Measurements from ENCODE around the gene ZSWIM2.
"Not testable (repeated sequence)": the region's sequence is repeated elsewhere in the genome, so short reads cannot be mapped to it uniquely, and the experiment has no call there.

ZSWIM2 gene, protein sequence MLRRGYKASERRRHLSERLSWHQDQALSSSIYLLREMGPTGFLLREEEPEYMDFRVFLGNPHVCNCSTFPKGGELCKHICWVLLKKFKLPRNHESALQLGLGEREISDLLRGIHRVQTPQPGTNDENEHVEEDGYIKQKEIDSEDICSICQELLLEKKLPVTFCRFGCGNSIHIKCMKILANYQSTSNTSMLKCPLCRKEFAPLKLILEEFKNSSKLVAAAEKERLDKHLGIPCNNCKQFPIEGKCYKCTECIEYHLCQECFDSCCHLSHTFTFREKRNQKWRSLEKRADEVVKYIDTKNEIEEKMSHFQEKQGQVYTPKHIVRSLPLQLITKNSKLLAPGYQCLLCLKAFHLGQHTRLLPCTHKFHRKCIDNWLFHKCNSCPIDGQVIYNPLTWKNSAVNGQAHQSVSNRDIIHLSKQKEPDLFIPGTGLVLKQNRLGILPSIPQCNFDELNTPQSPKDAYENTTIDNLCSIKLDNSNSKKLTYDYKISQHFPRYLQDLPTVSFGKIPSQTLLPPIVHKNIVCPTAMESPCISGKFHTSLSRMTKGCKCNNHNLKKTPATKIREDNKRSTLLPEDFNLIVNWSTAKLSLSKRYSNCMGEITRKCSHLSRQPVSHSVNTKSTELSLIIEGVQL

DNA sequence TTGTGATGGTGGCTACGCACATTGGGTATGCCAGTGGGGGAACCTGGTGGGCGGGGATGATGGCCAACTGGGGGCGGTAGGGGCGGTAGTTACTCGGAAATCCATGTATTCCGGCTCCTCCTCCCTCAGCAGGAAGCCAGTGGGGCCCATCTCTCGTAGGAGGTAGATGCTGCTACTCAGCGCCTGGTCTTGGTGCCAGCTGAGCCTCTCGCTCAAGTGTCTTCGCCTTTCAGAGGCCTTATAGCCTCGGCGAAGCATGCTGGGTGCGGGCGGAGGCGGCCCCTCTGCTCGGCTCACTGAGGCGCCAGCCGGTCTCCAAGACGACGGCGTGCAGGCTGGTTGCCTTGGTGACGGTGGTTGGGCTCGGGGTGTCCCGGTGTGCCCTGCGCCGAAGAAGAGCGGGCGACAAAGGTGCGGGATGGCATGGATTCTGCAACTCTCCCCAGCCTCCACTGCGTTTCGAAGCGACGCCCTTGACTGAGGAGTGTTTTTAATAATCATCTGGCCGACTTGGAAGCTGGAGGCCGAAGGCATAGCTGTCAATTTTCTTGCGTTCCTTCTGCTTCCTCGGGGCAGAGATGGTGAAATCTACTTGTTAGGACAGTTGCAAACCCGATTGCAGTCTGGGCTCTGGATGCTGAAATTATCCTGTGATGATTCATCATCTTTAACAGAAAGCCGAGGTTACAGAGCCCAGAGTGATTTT is at the start of gene ZSWIM2:
Gene ZSWIM2, minus strand, starts transcription at position 298 of the 706 bp plus-strand sequence. Its CDS starts 40 bp downstream, at position 258.
- peak in 49 of 51 donors; percentile 1 to 82 (median 53) for DNase-seq

DNA sequence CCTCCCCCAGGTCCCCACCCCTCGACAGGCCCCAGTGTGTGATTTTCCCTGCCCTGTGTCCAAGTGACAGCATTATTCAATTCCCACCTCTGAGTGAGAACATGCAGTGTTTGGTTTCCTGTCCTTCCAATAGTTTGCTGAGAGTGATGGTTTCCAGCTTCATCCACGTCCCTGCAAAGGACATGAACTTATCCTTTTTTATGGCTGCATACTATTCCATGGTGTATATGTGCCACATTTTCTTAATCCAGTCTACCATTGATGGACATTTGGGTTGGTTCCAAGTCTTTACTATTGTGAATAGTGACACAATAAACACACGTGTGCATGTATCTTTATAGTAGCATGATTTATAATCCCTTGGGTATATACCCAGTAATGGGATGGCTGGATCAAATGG is 47.2 kb upstream of the ZSWIM2 start:
- not testable (repeated sequence) for DNase-seq

DNA sequence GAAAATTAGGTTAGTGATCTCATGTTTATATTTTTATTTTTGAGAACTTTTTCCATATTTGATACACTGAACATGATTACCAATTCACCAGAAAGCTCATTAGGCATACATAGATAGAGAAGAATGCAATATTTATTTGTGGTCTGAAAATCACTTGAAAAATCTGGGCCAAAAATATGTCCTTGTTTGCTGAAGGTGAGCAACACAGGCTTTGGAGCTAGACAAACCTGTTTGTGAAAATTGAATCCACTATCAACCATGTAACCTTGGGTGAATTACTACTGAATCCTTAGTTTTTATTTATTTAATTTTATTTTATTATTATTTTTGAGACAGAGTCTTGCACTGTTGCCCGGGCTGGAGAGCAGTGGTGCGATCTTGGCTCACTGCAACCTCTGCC is 46.5 kb upstream of the ZSWIM2 start:
- DNase-seq: no peak

DNA sequence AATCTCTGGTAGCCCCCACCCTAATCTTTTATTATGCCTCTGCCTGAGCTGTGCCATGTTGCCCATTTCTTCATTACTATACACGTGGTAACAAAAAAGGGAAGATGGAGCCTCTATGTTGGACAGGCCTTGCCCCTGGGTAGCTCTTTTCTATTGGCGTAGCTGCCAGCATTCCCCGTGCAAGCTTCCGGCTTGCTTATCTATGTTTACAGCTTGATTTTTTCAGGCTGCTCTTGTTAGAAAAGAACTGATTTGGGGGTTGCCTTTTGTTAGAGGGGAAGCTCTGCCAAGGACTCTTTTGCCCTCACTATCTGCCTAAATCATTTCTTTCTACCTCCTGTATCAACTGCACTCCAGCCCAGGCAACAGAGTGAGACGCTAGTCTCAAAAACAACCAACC is 45.5 kb upstream of the ZSWIM2 start:
- no peak for DNase-seq

DNA sequence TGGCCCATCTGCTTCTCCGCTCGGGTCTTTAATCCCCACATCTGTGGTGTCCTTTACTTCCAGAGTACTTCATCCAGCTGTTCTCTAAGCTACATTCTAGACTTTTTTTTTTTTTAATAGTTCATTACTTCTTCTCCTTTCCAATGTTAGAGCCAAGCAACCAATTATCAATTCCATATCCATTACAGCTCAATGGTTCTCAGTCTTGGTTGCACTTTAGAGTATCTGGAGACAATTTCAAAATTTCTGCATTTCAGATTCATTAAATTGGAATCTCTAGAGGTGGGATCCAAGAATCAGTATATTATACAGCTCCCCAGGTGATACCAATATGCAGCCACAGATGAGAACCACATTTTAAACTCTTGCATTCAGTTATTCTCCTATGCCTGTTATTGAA is 43.9 kb upstream of the ZSWIM2 start:
- no peak for DNase-seq

DNA sequence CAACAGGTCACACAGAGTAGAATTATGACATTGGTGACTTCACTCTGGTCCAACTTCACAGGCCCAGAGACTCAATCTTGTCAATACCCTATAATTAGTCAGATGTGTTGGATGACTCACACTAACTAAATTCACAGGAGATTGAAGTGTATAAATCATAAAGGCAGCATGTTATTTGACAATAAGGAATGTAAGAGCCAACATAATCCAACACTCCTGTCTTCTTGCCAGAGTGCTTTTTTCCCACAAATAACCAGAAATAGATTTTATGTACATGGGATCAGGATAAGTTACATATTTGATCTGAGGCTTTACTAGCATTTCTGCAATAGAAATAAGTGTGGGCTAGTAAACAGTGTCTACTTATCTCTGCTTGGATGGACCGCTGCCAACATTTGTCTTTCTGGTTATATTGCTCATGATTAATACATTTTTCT is 42.2 kb upstream of the ZSWIM2 start:
- DNase-seq: no peak

DNA sequence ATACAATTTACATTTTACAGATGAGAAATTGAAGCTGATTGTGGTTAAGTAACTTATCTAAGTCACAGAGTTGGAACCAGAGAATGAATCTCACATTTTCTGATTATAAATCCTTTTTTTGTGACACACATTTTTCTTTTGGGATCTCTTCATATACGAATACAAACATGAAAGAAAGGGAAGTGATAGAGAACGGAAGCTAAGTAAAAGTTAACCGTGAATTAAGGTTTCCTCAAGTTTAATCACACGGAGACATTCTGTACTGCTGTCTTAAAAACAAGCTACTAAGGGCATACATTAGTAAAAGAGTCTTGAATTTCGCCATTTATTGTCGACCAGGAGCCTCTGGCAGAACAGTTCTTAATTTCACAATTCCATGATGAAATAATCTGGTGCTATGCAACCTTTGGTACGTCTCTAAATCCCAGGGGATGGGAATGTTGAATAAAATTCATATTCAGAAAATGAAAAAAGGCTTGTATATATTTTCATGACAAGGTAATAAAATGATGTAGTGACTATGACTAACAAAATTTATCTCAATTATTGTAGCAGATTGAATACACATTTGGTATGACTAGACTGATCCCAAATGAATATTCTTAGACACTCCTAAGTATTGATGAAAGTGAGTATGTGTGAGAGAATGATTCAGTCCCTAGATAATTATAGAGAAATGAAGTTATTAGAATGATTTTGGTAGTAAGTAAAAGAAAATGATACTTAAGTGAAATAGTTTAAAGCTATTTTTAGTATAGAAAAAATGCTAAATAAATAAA is 40.3 kb upstream of the ZSWIM2 start:
- no peak for DNase-seq

DNA sequence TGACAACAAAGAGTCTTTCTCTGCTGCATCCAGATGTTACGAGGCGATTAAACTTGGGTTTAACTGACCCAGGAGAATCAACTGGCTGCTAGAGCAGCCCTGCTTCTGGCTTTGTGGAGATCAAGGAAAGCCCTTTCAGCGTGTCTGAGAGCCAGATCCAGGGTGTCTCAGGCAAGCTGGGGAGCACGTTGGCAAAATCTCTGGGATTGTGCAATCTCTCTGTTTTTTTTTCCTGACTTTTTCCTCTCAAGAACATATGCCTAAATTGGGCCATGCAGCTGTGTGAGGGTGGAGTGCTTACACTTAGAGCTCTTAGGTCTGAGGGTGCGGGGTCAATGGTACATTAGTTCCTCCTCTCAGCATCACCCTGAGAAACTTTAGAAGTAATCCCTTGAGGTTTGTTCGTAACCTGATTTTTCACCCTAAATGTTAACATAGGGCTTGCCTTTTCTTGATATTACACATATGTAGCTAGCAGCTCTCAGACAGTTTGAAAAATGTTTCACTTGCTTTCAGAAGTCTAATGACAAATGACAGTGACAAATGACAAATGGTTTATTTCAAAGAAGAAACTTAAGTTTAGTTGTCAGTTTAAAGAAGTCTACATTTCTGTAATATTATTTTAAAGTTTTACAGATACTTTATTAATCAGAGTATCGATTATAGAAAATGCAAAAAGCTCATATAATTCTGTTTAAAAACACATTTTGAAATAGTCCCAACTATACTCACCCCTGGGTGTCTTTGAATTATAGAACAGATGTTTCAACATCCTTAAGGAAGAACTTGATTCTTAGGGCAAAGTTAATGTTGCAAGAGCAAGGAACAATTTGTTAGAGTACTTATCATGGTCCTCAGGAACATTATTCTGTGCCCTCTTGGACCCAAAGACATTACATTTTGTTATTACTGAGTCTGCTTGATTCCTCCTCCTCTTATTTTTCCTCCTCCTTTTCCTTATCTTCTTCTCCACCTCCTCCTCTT is 38.4 kb upstream of the ZSWIM2 start:
- no peak for DNase-seq

DNA sequence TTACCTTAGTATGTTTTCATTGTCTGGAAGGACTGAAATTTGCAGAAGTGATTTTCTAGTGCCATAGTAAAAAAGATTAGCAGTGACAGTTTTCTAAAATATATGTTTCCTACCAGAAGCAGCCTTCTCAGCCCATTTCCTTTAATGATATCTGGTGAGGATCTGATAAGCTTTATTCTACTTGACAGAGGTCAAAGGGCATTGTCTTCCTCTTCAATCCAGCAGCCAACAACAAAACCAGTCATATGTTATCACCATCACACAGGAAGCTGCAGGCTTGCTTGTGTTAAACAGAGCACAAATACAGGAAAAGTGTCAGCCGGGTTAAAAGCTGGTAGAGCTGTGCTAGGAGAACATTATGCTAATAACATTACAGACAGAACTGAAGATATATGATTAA is 35.6 kb upstream of the ZSWIM2 start:
- no peak for DNase-seq

DNA sequence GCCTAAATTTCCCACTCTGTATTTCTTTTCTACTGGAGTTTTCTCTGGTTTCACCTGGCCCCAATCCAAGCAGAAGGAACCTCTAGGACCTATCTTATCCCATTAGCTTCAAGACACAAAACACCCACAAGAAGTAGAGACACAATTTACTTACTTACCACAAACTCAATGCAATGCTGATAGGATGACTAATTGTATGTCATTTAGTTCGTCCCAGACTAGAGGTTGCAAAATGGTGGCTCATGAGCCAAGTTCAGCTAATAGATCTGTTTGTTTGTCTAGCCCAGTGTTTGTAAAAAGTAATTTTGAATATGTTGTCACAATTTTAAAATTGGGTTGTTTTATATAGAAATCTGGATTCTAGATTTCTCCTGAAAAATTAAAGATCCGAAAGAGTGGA is 34.7 kb upstream of the ZSWIM2 start:
- no peak for DNase-seq

DNA sequence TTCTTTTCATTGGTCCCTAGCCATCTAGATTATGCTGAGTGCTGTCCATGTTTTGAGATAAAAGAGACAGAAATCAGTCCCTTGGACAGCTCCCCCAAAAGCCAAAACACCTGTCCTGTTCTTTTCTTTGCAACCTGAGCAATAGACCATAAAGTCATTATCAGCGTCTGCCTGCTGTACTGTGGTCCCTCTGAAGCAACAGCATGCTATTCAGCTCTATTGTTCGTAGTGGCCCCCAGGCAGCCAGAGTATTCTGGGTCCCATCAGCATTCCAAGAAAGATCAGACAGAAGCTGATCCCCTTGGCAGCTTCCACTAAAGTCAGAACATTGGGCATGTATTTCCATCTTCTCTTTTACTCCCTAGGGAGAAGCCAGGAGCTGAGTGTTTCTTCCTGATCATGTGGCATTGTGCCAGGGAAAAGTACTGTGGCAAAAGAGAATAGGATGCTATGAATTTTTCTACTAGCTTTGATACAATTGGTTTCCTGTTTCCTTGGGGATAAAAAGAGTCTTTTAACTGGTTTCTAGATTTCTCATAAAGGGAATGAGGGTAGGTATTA is 33.6 kb upstream of the ZSWIM2 start:
- no peak for DNase-seq

DNA sequence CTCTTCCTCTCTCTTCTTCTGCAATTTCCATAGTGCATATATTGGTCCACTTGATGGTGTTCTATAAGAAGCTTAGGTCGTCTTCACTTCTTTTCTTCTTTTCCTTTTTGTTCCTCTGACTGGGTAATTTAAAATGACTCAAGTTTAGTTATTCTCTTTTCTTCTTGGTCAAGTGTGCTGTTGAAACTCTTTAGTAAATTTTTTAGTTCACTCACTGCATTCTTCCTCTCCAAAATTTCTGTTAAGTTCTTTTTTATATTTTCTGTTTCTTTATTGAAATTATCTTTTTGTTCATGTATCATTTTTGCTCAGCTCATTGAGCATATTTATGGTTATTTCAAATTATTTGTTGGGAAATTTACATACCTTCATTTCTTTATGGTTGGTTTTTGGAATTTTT is 32.7 kb upstream of the ZSWIM2 start:
- DNase-seq: no peak

DNA sequence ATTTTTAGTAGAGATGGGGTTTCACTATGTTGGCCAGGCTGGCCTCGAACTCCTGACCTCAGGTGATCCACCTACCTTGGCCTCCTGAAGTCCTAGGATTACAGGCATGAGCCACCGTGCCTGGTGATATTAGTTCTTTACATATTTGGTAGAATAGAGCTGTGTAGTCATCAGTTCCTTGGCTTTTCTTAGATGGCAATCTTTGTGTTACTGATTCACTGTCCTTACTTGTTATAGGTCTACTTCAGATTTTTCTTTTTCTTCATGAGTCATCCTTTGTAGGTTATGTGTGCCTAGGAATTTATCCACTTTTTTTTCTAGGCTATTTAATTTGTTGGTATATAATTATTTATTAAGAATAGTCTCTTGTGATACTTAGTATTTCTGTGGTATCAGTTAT is 30.3 kb upstream of the ZSWIM2 start:
- no peak for DNase-seq

DNA sequence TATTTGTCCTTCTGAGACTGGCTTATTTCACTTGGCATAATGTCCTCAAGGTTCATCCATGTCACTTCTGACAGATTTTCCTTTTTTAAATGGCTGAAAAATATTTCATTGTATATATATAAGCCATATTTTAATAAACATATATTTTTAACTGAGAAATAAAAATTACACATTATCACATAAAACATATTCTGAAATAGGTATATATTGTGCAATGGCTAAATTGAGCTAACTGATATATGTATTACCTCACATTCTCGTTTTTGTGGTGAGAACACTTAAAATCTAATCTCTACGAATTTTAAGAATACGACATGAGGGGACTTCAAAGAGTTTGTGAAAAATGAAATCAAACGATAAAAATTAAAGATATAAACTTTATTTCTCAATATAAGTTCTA is 25.7 kb upstream of the ZSWIM2 start:
- no peak for DNase-seq

DNA sequence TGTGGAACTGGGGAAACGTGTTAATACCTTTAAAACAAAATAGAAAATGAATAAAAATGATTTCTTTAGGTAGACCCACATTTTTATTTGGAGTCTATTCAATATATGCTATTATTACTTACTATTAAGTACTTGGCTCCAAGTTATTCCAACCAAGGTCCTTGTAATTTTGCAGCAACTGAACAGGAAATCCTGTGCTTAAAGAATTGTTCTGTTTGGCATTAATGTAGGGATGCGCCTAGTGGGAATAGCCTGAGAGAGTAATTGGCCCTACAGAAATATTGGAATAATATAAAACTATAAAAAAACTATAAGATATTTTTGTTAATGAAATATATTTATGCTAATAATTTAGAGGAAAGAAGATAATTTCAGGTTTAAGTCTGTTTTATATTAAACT is 22.9 kb upstream of the ZSWIM2 start:
- no peak for DNase-seq

DNA sequence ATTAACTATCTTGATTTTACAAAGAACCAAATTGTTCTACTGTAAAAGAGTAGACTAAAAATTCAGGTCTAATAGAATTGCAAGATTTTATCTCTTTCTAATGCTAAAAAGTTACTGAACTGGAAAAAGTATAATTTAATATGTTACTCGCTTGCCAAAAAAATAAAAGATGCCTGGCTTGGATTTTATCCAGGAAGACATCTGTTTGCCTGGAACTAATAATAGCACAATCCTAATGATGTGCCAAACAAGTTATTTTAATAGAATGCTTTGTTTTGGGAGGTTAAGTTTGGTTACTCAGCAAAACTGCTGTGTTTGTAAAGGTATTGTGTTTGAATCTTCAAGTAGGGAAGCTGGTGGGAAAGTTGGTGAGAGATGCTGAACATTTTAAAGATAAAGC is 19.4 kb upstream of the ZSWIM2 start:
- DNase-seq: no peak

DNA sequence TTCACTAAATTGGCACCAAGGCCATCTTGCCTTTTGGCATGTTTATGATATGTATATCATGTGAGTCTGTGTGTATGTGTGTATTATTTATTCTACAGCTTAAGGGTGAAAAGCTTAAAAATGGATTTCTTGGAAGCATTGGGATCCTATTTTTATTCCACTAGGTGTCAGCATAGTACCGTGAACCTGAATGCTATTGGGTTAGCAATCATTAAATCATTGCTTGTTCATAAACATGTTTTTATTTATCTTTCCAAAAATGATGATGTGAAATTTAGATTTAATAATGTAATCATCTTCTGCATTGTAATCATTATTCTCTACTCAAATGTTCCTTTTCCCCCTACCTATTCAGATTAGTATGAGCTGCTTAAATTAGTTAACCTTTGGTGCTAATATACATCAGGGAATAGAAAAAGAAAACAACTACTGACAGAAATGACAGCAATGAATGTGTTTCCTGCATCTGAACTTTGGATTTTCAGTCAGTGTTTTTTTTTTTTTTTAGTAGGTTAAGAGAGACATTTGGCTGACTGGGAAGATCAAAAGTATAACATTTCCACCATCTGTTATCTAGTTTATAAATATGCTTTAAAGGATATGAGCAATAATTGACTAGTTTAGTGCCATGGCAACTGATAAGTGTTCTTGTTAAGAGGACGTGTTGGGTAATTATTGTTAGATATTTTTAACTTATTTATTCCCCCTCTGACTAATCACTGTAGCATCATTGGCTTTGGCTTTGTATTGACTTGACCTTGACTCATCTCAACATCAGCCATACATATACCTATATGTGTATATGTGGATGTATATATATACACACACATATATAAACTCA is 14.1 kb upstream of the ZSWIM2 start:
- peak in 1 of 51 donors; percentile 16 for DNase-seq

DNA sequence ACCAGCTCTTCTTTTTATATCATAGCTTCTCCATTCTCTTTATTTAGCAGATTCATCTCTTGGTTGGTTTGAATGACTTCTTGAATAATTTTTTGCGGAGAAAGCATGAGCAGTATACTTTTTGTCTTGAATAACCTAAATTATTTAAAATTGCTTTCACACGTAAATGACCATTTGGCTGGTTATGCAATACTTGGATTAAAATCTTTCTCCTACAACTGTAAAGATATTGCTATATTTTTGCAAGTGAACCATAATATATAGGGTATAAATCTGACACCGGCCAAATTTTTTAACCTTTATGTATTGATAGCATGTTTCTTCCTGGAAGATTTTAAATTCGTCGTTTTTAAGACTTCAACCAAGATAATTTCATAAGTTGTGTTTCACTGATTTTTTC is 6.2 kb upstream of the ZSWIM2 start:
- DNase-seq: no peak

DNA sequence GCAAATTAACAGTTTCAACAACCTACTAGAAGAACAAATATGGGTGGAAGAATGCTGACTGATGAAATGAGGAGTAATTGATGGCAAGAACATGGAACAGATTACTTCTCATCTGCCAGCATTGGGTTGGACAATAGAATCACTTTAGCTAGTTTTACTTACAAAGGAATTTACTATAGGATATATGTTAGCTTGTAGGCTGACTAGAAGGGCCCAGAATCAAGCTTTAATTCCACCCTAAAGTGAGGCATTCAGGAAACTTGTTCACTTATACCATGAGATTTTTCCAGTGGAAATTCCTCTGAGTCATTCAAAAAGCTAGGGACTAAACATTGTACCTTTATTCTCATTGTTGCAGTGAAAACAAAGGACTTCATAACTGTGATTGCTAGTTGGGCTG is 5.0 kb upstream of the ZSWIM2 start:
- DNase-seq: no peak

All from hypothalamus (tissue), 51 donors.